Activated CD4-positive, CD25-positive, alpha-beta regulatory T cell treated with anti-CD3 and anti-CD28 coated beads, Interleukin-2, amount 50 U/mL, for 72 hours (primary cell): Measurements from ENCODE around the gene PRPF40B.
"Not testable (repeated sequence)": the region's sequence is repeated elsewhere in the genome, so short reads cannot be mapped to it uniquely, and the experiment has no call there.

ENCODE experiments used
- DNase-seq: peaks from one replicate; pipeline ENCODE4 v3.0.0; 2021

Gene PRPF40B

DNA sequence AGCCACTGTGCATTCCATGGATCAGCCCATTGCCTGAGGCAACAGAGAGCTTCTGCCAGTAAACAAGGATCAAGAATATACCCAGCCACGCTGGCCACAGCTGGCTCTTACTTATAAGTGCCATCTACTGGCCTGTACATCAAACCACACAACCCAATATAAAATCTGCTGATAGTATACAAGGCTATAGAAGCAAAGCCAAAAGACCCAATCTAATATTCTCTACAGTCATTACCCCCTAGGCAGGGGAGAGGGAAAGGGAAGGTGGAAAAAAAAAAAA, 13.5 kb upstream of the PRPF40B start:
- DNase-seq: no peak

DNA sequence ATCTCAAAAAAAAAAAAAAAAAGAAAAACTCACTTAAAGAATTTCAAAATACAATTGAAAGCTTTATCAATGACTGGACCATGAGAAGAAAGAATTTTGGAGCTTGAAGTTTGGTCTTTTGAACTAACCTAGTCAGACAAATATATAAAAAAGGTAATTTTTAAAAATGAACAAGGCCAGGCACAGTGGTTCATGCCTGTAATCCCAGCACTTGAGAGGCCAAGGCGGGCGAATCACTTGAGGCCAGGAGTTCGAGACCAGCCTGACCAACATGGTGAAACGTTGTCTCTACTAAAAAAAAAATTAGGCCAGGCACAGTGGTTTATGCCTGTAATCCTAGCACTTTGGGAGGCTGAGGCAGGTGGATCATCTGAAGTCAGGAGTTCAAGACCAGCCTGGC, 12.6 kb upstream of the PRPF40B start:
- not testable (repeated sequence) for DNase-seq

- no peak for DNase-seq
Measured at GRCh38 chr12:49612210-49612609, 11.2 kb upstream of the PRPF40B start.

- DNase-seq: no peak
Measured at GRCh38 chr12:49615725-49616124, 7.6 kb upstream of the PRPF40B start.

DNA sequence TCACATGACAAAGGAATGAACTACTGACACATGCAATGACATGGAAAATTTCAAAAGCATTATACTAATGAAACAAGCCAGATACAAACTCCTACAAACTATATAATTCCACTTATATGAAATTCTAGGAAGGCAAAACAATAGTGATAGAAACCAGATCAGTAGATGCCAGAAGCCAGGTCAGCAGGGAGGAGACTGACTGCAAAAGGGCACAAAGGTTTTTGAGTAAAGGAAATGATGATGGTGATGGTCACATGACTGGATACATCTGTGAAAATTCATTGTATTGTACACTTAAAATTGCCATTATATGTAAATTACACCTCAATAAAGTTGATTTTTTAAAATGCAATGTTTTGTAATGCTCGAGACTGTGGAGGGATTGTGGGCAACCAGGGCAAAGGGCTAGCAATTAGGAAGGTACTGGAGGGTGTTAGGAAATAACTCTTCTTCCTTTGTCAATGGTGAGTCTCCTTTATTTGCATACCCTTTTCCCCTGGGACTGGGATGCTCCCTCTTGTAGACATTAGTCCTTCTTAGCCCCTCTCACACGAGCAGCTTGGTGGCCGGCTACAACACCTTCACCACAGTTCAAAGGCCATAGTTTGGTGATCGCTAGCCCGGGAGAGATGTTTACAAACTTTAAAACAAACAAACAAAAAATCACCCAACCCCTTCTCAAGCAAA, 6.7 kb upstream of the PRPF40B start:
- no peak for DNase-seq

GRCh38 chr12:49618576-49618975, 4.8 kb upstream of the PRPF40B start:
- DNase-seq: no peak

DNA sequence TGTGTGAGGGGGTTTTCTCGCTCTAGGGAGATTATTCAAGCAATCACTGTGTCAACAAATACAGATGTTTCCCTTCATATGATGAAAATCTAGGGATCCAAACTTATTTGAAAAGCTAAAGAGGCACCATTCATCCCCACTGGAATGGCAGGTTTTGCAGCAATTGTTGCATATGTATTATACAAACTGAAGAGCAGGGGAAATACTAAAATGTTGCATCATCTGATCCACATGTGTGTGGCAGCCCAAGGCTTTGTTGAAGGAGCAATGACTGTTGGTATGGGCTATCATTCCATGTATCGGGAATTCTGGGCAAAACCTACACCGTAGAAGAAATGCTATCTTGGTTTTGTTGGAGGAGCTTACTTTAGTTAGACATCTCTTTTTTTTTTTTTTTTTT, 4.1 kb upstream of the PRPF40B start:
- DNase-seq: no peak

DNA sequence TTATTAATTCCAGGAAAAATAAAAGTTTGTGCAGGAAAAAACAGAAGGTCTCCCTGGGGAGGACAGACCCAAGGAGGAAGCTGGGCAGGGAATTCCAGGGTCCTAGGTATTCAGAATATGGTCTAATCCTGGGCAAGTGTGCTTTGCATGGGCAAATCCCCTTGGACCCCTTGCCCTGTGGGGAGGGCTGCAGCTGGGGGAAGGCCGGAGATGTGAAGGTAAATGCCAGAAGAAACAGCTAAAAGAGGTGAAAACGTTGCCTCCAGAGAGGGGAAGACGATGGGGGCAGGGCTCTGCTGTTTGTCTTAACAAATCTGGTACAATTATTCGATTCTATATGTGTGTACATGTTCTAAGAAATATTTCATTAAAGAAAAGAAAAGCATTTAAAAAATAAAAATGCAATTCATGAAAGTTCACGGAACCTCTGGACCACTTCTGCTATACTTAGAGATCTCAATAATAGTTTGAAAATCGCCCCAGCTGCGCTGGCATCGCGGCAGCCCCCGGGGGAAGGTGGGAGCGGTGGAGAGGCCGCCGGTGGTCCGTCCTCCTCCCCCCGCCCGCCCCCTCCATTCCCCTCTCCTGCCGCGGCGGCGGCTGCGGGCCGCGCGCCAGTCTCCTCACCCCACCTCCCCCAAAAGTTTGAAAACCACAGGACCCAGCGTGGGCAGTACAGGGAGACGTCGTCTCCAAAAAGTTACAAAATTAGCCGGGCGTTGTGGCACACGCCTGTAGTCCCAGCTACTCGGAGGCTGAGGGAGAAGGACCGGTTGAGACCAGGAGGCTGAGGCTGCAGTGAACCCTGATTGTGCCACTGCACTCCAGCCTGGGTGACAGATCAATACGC, 1.5 kb upstream of the PRPF40B start:
- DNase-seq: no peak

- DNase-seq: peak; percentile 53
Measured at GRCh38 chr12:49622501-49623141, 740 bp upstream of the PRPF40B start.

DNA sequence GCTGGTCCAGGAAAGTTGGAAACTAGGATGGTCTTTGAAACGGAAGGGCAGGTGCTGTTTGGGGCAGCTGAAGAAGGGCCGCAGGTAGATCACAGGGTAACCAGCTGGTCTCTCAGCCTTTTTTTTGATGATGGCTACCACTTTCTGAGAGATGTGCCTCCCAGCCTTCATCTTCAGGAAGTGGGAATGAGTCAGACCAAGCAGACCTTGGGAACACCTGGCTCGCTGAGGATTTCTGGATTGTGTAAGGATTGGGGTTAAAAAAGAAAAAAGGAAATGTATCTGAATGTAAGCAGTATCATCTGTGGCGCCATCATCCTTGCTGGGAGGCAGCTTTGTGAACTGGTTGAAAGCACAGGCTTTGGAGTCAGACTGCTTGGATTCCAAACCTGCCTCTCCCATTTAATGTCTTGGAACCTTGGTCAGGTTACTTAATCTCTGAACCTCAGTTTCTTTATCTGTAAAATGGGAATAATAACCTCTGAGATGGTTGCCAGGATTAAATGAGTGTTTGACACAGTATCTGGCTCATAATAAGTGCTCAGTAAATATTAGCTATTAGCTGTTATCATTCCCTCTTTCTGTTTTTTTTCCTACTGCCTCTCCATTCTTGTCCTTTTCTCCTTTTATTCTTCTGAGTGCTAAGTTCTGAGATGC, 1.7 kb downstream of the PRPF40B start:
- no peak for DNase-seq

DNA sequence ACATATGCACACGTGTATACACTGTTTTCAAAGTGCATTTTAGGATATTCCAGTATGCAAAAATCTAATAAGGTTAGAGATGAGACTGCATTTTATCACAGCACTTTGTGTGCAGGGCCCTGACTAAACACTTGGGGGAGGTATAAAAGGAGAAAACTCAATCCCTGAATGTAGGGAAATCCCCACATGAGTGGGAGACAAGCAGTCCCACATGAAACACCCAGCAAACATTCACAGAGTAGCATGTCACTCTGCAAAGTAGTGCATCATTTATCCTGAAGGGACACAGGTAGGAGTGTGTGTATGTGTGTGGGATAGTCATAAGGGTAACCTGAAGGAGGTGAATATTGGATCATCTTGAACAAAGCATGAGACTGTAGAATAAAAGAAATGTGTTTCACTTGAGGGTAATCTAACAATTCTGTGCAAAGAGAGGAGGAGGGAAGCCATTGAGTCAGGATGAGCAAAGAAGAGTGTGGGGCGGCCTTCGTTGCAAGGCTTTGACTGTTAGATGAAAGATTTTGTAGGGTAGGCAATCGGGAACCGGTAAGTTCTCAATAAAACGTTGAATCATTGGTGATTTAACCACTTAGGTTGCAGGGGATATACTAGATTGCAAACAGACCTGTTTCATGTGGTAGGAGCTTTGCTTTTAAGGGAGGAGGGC, 2.9 kb downstream of the PRPF40B start:
- no peak for DNase-seq

GRCh38 chr12:49626836-49627235, 3.5 kb downstream of the PRPF40B start:
- DNase-seq: no peak

- no peak for DNase-seq
Measured at GRCh38 chr12:49627752-49628360, 4.5 kb downstream of the PRPF40B start.

DNA sequence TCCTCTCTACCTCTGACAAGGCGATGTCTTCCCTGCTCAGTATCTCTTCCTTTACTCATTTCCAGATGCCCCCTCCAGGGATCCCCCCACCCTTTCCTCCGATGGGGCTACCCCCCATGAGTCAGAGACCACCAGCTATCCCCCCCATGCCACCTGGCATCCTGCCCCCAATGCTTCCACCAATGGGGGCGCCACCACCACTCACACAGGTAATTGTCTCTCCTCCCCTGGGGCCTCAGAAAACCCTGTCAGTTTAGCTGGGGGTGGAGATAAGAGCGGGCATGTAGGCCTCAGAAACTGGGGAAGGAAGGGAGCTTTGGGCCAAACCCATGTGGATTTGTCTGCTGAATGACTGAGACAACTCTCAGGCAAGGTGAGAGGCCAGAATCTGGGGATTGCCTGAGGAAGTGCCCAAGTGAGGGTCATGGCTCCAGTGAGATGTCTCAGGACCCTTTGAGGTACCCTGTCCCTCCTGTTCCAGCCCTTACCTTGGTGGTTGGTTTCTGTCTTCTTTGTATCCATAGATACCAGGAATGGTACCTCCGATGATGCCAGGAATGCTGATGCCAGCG, 8.1 kb downstream of the PRPF40B start:
- no peak for DNase-seq

- DNase-seq: no peak
Measured at GRCh38 chr12:49632401-49632800, 9.0 kb downstream of the PRPF40B start.

GRCh38 chr12:49632986-49633702, 9.8 kb downstream of the PRPF40B start:
- DNase-seq: no peak

- DNase-seq: no peak
Measured at GRCh38 chr12:49633703-49634345, 10.5 kb downstream of the PRPF40B start.

DNA sequence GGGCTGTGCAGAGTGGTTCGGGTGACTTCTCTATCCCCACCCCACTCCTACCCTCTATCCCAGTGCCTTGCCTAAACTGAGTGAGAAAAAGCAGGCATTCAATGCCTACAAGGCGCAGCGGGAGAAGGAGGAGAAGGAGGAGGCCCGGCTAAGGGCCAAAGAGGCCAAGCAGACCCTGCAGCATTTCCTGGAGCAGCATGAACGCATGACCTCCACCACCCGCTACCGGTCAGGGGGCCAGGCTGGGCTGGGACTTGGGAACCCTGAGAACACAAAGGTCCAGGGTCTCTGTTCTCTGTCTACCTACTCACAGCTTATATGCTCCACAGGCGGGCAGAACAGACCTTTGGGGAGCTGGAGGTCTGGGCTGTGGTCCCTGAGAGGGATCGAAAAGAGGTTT, 11.7 kb downstream of the PRPF40B start:
- DNase-seq: no peak

- DNase-seq: no peak
Measured at GRCh38 chr12:49635656-49636055, 12.3 kb downstream of the PRPF40B start.

- DNase-seq: no peak
Measured at GRCh38 chr12:49636574-49636973, 13.2 kb downstream of the PRPF40B start.
